H1 (cell line): ENCODE data around the gene LYPD6B. TPM values are rescaled to one million over a fixed set of nuclear protein-coding genes. Genes with fewer than 3 reads are reported as not detected.

ENCODE experiments used
- CTCF ChIA-PET: fragments of 300-600 bp; sonication (Branson Sonifier 250); formaldehyde crosslinking; loops from one replicate; lab custom pipeline; 2021; ENCODE audit not compliant: partially characterized antibody; lab: Charles Lee
- POLR2A ChIA-PET: fragments of 300-600 bp; sonication (Branson Sonifier 250); formaldehyde crosslinking; loops from one replicate; lab custom pipeline; 2021; ENCODE audit warnings: inconsistent platforms; ENCODE audit not compliant: partially characterized antibody; lab: Charles Lee
- DNase-seq, 2 experiments: peaks; one replicate each; pipeline versions ENCODE4 v3.0.0 to v3.0.0-alpha.2; 2010 to 2022; ENCODE audit warnings: low spot score in 2 of 2, low read depth in 1 of 2, mixed read lengths in 1 of 2
- FAIRE-seq: peaks from 2 replicates; lab custom pipeline; 2011; peaks lifted over from hg19 to GRCh38; lab: Jason Lieb, UNC
- H2AFZ ChIP-seq: 2 replicates; pipeline ENCODE4 v1.8.1; 2012; ENCODE audit warnings: low read length, inconsistent platforms
- H2AK5ac ChIP-seq: 2 replicates; pipeline ENCODE4 v1.6.1; 2013; ENCODE audit warnings: low read depth, low read length
- H2BK120ac ChIP-seq: replicated peaks from 2 replicates; pipeline ENCODE3; 2013; ENCODE audit warnings: low read depth, low read length, inconsistent platforms
- H2BK12ac ChIP-seq: 2 replicates; pipeline ENCODE4 v1.6.1; 2013; ENCODE audit warnings: low read depth, low read length
- H2BK15ac ChIP-seq: 2 replicates; pipeline ENCODE4 v1.6.1; 2013; ENCODE audit warnings: low read length
- H2BK20ac ChIP-seq: 2 replicates; pipeline ENCODE4 v1.6.1; 2013; ENCODE audit warnings: low read length
- H2BK5ac ChIP-seq: 2 replicates; pipeline ENCODE4 v1.6.1; 2013; ENCODE audit warnings: low read depth, low read length
- H3K14ac ChIP-seq: 2 replicates; pipeline ENCODE4 v1.6.1; 2013; ENCODE audit warnings: inconsistent platforms; ENCODE audit not compliant: insufficient read length
- H3K18ac ChIP-seq: 2 replicates; pipeline ENCODE4 v1.6.1; 2013; ENCODE audit warnings: low read length; ENCODE audit errors: extremely low read depth
- H3K23ac ChIP-seq: 2 replicates; pipeline ENCODE4 v1.6.1; 2013; ENCODE audit warnings: inconsistent platforms; ENCODE audit not compliant: insufficient read length
- H3K23me2 ChIP-seq: 2 replicates; pipeline ENCODE4 v1.6.1; 2013; ENCODE audit warnings: low read depth, low read length
- H3K27ac ChIP-seq: 2 replicates; pipeline ENCODE4 v1.6.1; 2011; ENCODE audit warnings: low read depth, low read length, inconsistent platforms
- H3K27me3 ChIP-seq, 4 experiments: replicated peaks in 1 of 4; 1 replicate in 1 of 4; 2 replicates in 3 of 4; pipeline versions ENCODE4 v1.6.1 to v1.8.1; 2011 to 2013; ENCODE audit warnings: low read length in 3 of 4, mild to moderate bottlenecking in 3 of 4, inconsistent platforms in 2 of 4, mixed read lengths in 2 of 4, moderate library complexity in 1 of 4; ENCODE audit not compliant: control insufficient read depth in 3 of 4, insufficient read depth in 3 of 4; ENCODE audit errors: extremely low read depth in 1 of 4
- H3K36me3 ChIP-seq, 4 experiments: 2 replicates each; pipeline versions ENCODE4 v1.6.1 to v1.8.1; 2011 to 2013; ENCODE audit warnings: mild to moderate bottlenecking in 4 of 4, low read length in 3 of 4, moderate library complexity in 2 of 4, control low read depth in 1 of 4, inconsistent platforms in 1 of 4; ENCODE audit not compliant: insufficient read depth in 4 of 4, control insufficient read depth in 2 of 4
- H3K4ac ChIP-seq: replicated peaks from 2 replicates; pipeline ENCODE3; 2013; ENCODE audit warnings: low read length, low read depth, mixed read lengths, inconsistent platforms; ENCODE audit not compliant: insufficient read length
- H3K4me1 ChIP-seq, 4 experiments: replicated peaks in 1 of 4; 1 replicate in 1 of 4; 2 replicates in 3 of 4; pipeline versions ENCODE4 v1.6.1 to v1.8.1; 2011 to 2013; ENCODE audit warnings: low read length in 3 of 4, inconsistent platforms in 2 of 4, mixed read lengths in 1 of 4; ENCODE audit not compliant: insufficient read depth in 4 of 4, control insufficient read depth in 3 of 4
- H3K4me2 ChIP-seq, 2 experiments: 2 replicates each; pipeline versions ENCODE4 v1.6.1 to v1.8.1; 2011 to 2013; ENCODE audit warnings: low read depth in 2 of 2, low read length in 2 of 2, control low read depth in 1 of 2, inconsistent platforms in 1 of 2, mild to moderate bottlenecking in 1 of 2; ENCODE audit not compliant: insufficient read depth in 1 of 2
- H3K4me3 ChIP-seq, 4 experiments: fragments of 200-600, 300-600 bp in 1 of 4; sonication (generic), shearing (Covaris generic), sonication (Bioruptor Twin) in 1 of 4; 2 replicates each; pipeline versions ENCODE4 v1.5.1 to v1.8.1; 2011 to 2016; ENCODE audit warnings: low read length in 4 of 4, low read depth in 3 of 4, control low read depth in 2 of 4, inconsistent platforms in 2 of 4, mild to moderate bottlenecking in 2 of 4, mixed read lengths in 1 of 4, moderate library complexity in 1 of 4; ENCODE audit not compliant: insufficient read depth in 2 of 4; ENCODE audit errors: extremely low read depth in 1 of 4
- H3K56ac ChIP-seq: replicated peaks from 2 replicates; pipeline ENCODE3; 2013; ENCODE audit warnings: low read depth, mild to moderate bottlenecking, mixed read lengths, low read length, inconsistent platforms; ENCODE audit not compliant: insufficient read length
- H3K79me1 ChIP-seq: 2 replicates; pipeline ENCODE4 v1.6.1; 2013; ENCODE audit warnings: low read depth, low read length, control low read depth
- H3K79me2 ChIP-seq, 2 experiments: 2 replicates each; pipeline versions ENCODE4 v1.6.1 to v1.8.1; 2012 to 2013; ENCODE audit warnings: low read length in 2 of 2, mild to moderate bottlenecking in 2 of 2, inconsistent platforms in 1 of 2; ENCODE audit not compliant: insufficient read depth in 2 of 2, control insufficient read depth in 1 of 2
- H3K9ac ChIP-seq, 4 experiments: replicated peaks in 1 of 4; 1 replicate in 1 of 4; 2 replicates in 3 of 4; pipeline versions ENCODE4 v1.6.1 to v1.8.1; 2011 to 2013; ENCODE audit warnings: low read depth in 3 of 4, low read length in 3 of 4, control low read depth in 2 of 4, mild to moderate bottlenecking in 2 of 4, moderate library complexity in 2 of 4, inconsistent platforms in 1 of 4; ENCODE audit errors: extremely low read depth in 1 of 4
- H3K9me3 ChIP-seq, 2 experiments: 2 replicates each; pipeline versions ENCODE4 v1.6.1 to v1.8.1; 2012 to 2013; ENCODE audit warnings: mild to moderate bottlenecking in 2 of 2, moderate library complexity in 2 of 2, control low read depth in 1 of 2, inconsistent platforms in 1 of 2, low read depth in 1 of 2, low read length in 1 of 2, mixed read lengths in 1 of 2; ENCODE audit not compliant: insufficient read depth in 2 of 2
- H4K20me1 ChIP-seq, 2 experiments: replicated peaks in 1 of 2; 2 replicates each; pipeline versions ENCODE3 to v1.8.1; 2011 to 2013; ENCODE audit warnings: inconsistent platforms in 2 of 2, low read length in 2 of 2, mild to moderate bottlenecking in 1 of 2; ENCODE audit not compliant: insufficient read depth in 2 of 2, control insufficient read depth in 1 of 2
- H4K5ac ChIP-seq: 2 replicates; pipeline ENCODE4 v1.6.1; 2013; ENCODE audit warnings: low read length, low read depth, mixed read lengths, inconsistent platforms; ENCODE audit not compliant: insufficient read length
- H4K8ac ChIP-seq: 2 replicates; pipeline ENCODE4 v1.8.0; 2013; ENCODE audit warnings: mild to moderate bottlenecking, moderate library complexity, low read length, inconsistent platforms; ENCODE audit not compliant: insufficient read depth; ENCODE audit errors: extremely low read depth
- H4K91ac ChIP-seq: replicated peaks from 2 replicates; pipeline ENCODE3; 2013; ENCODE audit warnings: low read length, mixed read lengths, inconsistent platforms; ENCODE audit not compliant: insufficient read length
- CTCF ChIP-seq, 3 experiments: IDR thresholded peaks; 1 replicate in 2 of 3; 2 replicates in 1 of 3; pipeline versions ENCODE4 v1.5.1 to v1.6.1; 2011; ENCODE audit warnings: low read length in 3 of 3, mild to moderate bottlenecking in 3 of 3, inconsistent platforms in 2 of 3, low read depth in 1 of 3, moderate library complexity in 1 of 3; ENCODE audit not compliant: insufficient read depth in 1 of 3; ENCODE audit errors: control extremely low read depth in 1 of 3
- KDM1A ChIP-seq: fragments of 200-600, 300-600 bp; sonication (generic); IDR thresholded peaks from 2 replicates; pipeline ENCODE4 v1.7.1; 2016; ENCODE audit warnings: mild to moderate bottlenecking, low read length, borderline replicate concordance
- polyA plus RNA-seq, 7 experiments: library from polyadenylated mRNA; depleted of rRNA in 3 of 7; stranded (reverse) in 5 of 7; unstranded in 2 of 7; fragments of >200 nt in 5 of 7; fragments of 200-250 nt in 2 of 7; gene quantifications; 1 replicate in 5 of 7; 2 replicates in 1 of 7; 4 replicates in 1 of 7; pipeline versions ENCODE4 v1.2.1 to v1.2.3, GENCODE V29; 2011 to 2013; ENCODE audit warnings: missing spikeins in 2 of 7, mixed read lengths in 2 of 7
- total RNA-seq: library from RNA; stranded (reverse); fragmentation: NEBNext Ultra II Directional; extraction: Animal tissue kit (Norgen Biotek cat#: 25700); gene quantifications from 2 replicates; pipeline ENCODE4 v1.2.1, GENCODE V29; 2021

The LYPD6B gene
- total and polyA plus RNA-seq, 2 of the 8 experiments (the other 6 are each of a cell fraction or from before 2014, with no cell fraction given), result 2.2 to 3.5 TPM

- no peak overlapping the region for H3K18ac ChIP-seq
- TF ChIP-seq CTCF (IDR thresholded peaks at IDR 0.05; ENCODE audit: control extremely low read depth in 1 of 3, insufficient read depth in 1 of 3, low read depth in 1 of 3, low read length in 3 of 3) (peak in 2 of 3 experiments; percentile 22 to 50; a peak in 2 of 4 replicates), KDM1A (no peak)
Observed at GRCh38 chr2:149258531-149258930, 220.0 kb downstream of the LYPD6B start.

More at GRCh38 chr2:149258531-149258930, 220.0 kb downstream of the LYPD6B start:
- Histone ChIP-seq H3K4ac (no peak overlapping the region), H2BK20ac (no peak overlapping the region), H2BK5ac (no peak overlapping the region), H2BK15ac (no peak overlapping the region), H3K36me3 (no peaks in the 10 kb centered on the region; a peak in 1 of 8 replicates), H2AFZ (no peak overlapping the region), H4K8ac (no peak overlapping the region), H3K79me1 (no peaks in the 10 kb centered on the region), H4K91ac (no peak overlapping the region), H2BK120ac (no peak overlapping the region), H4K20me1 (no peaks in the 10 kb centered on the region), H3K4me2 (no peak overlapping the region), H3K23me2 (no peaks in the 10 kb centered on the region; the same call in 1 of the 2 replicates), H3K4me3 (no peak overlapping the region), H3K9me3 (no peaks in the 10 kb centered on the region), H3K56ac (no peak overlapping the region), H3K27me3 (no peaks in the 10 kb centered on the region), H3K14ac (no peak overlapping the region), H2AK5ac (no peak overlapping the region), H3K23ac (no peak overlapping the region), H4K5ac (no peak overlapping the region), H3K9ac (no peak overlapping the region), H3K27ac (no peak overlapping the region), H3K79me2 (no peaks in the 10 kb centered on the region), H2BK12ac (no peak overlapping the region), H3K4me1 (peaks cover 0 to 4% (median 2%) of the 10 kb centered on the region in 4 experiments; a peak in 2 of 7 replicates)
- CTCF ChIA-PET, result interaction anchor here (1.0 to 1.9 kb wide), 5 partner anchors 8 to 218 kb away, joined by 3 to 5 read pairs (median 3); no protein-coding TSS in a partner anchor
- DNase-seq (no peak), FAIRE-seq (peak; percentile 70)
- POLR2A ChIA-PET, result no interaction called here
